Measurements from ENCODE around the gene ATP6V1C2. TPM values are rescaled to one million over a fixed set of nuclear protein-coding genes. Genes with fewer than 3 reads are reported as not detected.

The ATP6V1C2 gene
- total RNA-seq, 1 donor from 2014 or later: not detected

- Mint-ChIP-seq H3K9me3 (ENCODE audit: unreplicated experiment) (no peaks in the 10 kb centered on the region), H3K36me3 (ENCODE audit: unreplicated experiment) (no peaks in the 10 kb centered on the region), H3K4me3 (ENCODE audit: unreplicated experiment) (no peak overlapping the region), H3K4me1 (ENCODE audit: low read depth, unreplicated experiment) (no peaks in the 10 kb centered on the region), H3K27ac (ENCODE audit: unreplicated experiment) (no peak overlapping the region), H3K27me3 (ENCODE audit: unreplicated experiment) (peaks cover 1% of the 10 kb centered on the region)
- no peak for TF ChIP-seq CTCF (IDR thresholded peaks at IDR 0.05; ENCODE audit: partially characterized antibody, unreplicated experiment)
- DNase-seq: no peak
Measured at GRCh38 chr2:10753156-10753555, 31.7 kb downstream of the ATP6V1C2 start.

DNA sequence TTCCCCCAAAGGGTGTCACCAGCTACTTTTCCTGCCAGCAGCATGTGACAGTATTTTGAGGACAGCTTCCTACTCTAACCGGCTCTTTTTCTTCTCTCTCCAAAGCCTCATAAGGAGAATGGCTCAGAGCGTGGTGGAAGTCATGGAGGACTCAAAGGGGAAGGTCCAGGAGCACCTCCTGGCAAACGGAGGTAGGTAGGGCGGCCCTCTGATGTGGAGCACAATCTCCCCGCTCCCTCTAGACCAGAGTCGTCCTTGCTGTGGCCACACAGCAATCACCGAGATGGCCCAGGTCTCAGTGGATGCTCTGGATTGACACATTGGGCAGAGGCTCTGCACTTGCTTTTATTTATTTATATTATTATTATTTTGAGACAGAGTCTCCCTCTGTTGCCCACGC, 32.4 kb downstream of the ATP6V1C2 start:
- no peak for TF ChIP-seq CTCF (IDR thresholded peaks at IDR 0.05; ENCODE audit: partially characterized antibody, unreplicated experiment)
- Mint-ChIP-seq H3K9me3 (ENCODE audit: unreplicated experiment) (no peaks in the 10 kb centered on the region), H3K4me1 (ENCODE audit: low read depth, unreplicated experiment) (no peaks in the 10 kb centered on the region), H3K4me3 (ENCODE audit: unreplicated experiment) (no peak overlapping the region), H3K36me3 (ENCODE audit: unreplicated experiment) (no peaks in the 10 kb centered on the region), H3K27me3 (ENCODE audit: unreplicated experiment) (peaks cover 1% of the 10 kb centered on the region), H3K27ac (ENCODE audit: unreplicated experiment) (no peak overlapping the region)
- DNase-seq: no peak

DNA sequence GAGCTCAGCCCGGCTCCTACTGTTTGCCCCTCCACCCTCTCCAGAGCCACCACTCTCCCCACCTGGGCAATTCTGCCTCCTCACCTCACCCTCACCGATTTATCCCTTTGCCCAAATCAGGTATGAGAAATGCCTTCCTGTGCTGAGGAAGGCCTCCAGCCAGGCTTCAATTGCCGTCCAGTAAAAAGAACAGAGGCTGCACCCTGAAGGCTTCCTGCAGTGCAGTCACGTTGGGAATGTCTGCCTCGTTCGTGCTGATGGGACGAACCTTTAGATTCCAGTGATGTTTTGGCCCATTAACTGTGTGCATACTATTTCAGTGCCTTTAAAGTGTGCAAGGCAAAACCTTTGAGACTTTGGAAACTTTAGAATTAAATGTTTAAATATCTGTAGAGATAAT, 34.2 kb downstream of the ATP6V1C2 start:
- TF ChIP-seq CTCF (IDR thresholded peaks at IDR 0.05; ENCODE audit: partially characterized antibody, unreplicated experiment): no peak
- Mint-ChIP-seq H3K4me3 (ENCODE audit: unreplicated experiment) (no peak overlapping the region), H3K4me1 (ENCODE audit: low read depth, unreplicated experiment) (no peaks in the 10 kb centered on the region), H3K9me3 (ENCODE audit: unreplicated experiment) (no peaks in the 10 kb centered on the region), H3K27ac (ENCODE audit: unreplicated experiment) (no peak overlapping the region), H3K27me3 (ENCODE audit: unreplicated experiment) (peaks cover 1% of the 10 kb centered on the region), H3K36me3 (ENCODE audit: unreplicated experiment) (no peaks in the 10 kb centered on the region)
- no peak for DNase-seq

GRCh38 chr2:10757814-10758286, 36.4 kb downstream of the ATP6V1C2 start:
- Mint-ChIP-seq H3K4me3 (ENCODE audit: unreplicated experiment) (no peak overlapping the region), H3K36me3 (ENCODE audit: unreplicated experiment) (no peaks in the 10 kb centered on the region), H3K4me1 (ENCODE audit: low read depth, unreplicated experiment) (no peaks in the 10 kb centered on the region), H3K27ac (ENCODE audit: unreplicated experiment) (no peak overlapping the region), H3K27me3 (ENCODE audit: unreplicated experiment) (peaks cover 1% of the 10 kb centered on the region), H3K9me3 (ENCODE audit: unreplicated experiment) (no peaks in the 10 kb centered on the region)
- DNase-seq: no peak
- no peak for TF ChIP-seq CTCF (IDR thresholded peaks at IDR 0.05; ENCODE audit: partially characterized antibody, unreplicated experiment)

DNA sequence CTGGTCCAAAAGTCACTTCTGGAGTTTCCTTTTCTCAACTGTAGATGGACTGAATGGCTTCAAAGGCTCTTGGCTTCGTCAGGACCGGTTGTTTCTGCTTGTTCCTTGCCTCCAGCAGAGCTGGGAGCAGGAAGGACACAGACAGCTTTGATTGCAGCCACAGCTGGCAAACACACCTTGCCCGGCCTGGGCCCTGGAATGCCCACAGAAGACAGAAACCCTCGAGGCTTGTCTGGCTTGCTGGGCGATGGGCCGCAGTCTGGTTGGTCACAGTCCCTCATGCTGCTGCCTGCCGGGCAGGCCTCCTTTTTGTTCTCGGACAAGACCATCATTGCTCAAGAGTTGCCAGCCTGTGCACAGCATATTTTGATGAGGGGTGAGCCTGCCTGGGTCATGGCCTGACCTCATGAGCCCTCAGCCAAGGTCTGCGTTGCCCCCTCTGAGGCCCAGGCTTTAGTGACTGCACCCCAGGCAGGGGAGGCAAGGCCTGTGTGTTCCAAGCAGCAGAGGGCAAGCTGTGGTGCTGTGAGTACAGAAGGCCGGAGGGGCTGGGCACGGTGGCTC, 37.8 kb downstream of the ATP6V1C2 start:
- Mint-ChIP-seq H3K4me3 (ENCODE audit: unreplicated experiment) (no peak overlapping the region), H3K9me3 (ENCODE audit: unreplicated experiment) (no peaks in the 10 kb centered on the region), H3K27me3 (ENCODE audit: unreplicated experiment) (peaks cover 4% of the 10 kb centered on the region), H3K27ac (ENCODE audit: unreplicated experiment) (no peak overlapping the region), H3K36me3 (ENCODE audit: unreplicated experiment) (no peaks in the 10 kb centered on the region), H3K4me1 (ENCODE audit: low read depth, unreplicated experiment) (no peaks in the 10 kb centered on the region)
- DNase-seq: no peak
- TF ChIP-seq CTCF (IDR thresholded peaks at IDR 0.05; ENCODE audit: partially characterized antibody, unreplicated experiment): no peak
